Common myeloid progenitor, CD34-positive (primary cell): ENCODE results near the gene RAB28.
A peak's percentile ranks its signal among the peaks of the same experiment; 100 is the strongest.

Experiments
- CTCF ChIA-PET: fragments of 350-600 bp; sonication (Branson Sonifier 250); formaldehyde crosslinking; loops from one replicate; lab custom pipeline; 2021; ENCODE audit warnings: antibody characterized with exemption; lab: Charles Lee
- POLR2A ChIA-PET: fragments of 350-600 bp; sonication (Branson Sonifier 250); formaldehyde crosslinking; loops from one replicate; lab custom pipeline; 2021; ENCODE audit warnings: antibody characterized with exemption; lab: Charles Lee
- DNase-seq, 3 donors: peaks; one replicate each; pipeline versions ENCODE4 v3.0.0 to v3.0.0-alpha.2; 2013
- H3K27ac ChIP-seq, 2 experiments: 1 replicate in 1 of 2; 2 replicates in 1 of 2; pipeline ENCODE4 v1.7.0; 2013; ENCODE audit warnings: inconsistent platforms in 2 of 2, low read length in 2 of 2, mild to moderate bottlenecking in 2 of 2, low read depth in 1 of 2, moderate library complexity in 1 of 2; ENCODE audit not compliant: severe bottlenecking in 2 of 2, insufficient read depth in 1 of 2, poor library complexity in 1 of 2
- H3K27me3 ChIP-seq, 5 experiments: replicated peaks in 2 of 5; 1 replicate in 3 of 5; 2 replicates in 2 of 5; pipeline versions ENCODE4 v1.6.1 to v1.7.0; 2013; ENCODE audit warnings: low read length in 4 of 5, mild to moderate bottlenecking in 2 of 5, moderate library complexity in 2 of 5, inconsistent platforms in 1 of 5; ENCODE audit not compliant: insufficient read depth in 5 of 5, control insufficient read depth in 4 of 5
- H3K36me3 ChIP-seq, 4 experiments: 1 replicate in 2 of 4; 2 replicates in 2 of 4; pipeline versions ENCODE4 v1.6.1 to v1.7.0; 2013; ENCODE audit warnings: low read length in 3 of 4, control low read depth in 1 of 4, mild to moderate bottlenecking in 1 of 4; ENCODE audit not compliant: control insufficient read depth in 4 of 4, insufficient read depth in 4 of 4
- H3K4me1 ChIP-seq, 4 experiments: 1 replicate in 3 of 4; 2 replicates in 1 of 4; pipeline versions ENCODE4 v1.6.1 to v1.7.1; 2013; ENCODE audit warnings: low read length in 3 of 4, mild to moderate bottlenecking in 3 of 4, control low read depth in 1 of 4, inconsistent platforms in 1 of 4, moderate library complexity in 1 of 4; ENCODE audit not compliant: control insufficient read depth in 4 of 4, insufficient read depth in 4 of 4; ENCODE audit errors: control extremely low read depth in 1 of 4
- H3K4me3 ChIP-seq, 7 experiments: 1 replicate in 4 of 7; 2 replicates in 3 of 7; pipeline versions ENCODE4 v1.5.1 to v1.7.0; 2013; ENCODE audit warnings: mild to moderate bottlenecking in 7 of 7, low read length in 6 of 7, moderate library complexity in 6 of 7, inconsistent platforms in 2 of 7, low read depth in 2 of 7, control low read depth in 1 of 7; ENCODE audit not compliant: insufficient read depth in 4 of 7, control insufficient read depth in 1 of 7; ENCODE audit errors: extremely low read depth in 1 of 7
- H3K9me3 ChIP-seq, 5 experiments: 1 replicate in 4 of 5; 2 replicates in 1 of 5; pipeline versions ENCODE4 v1.6.1 to v1.7.1; 2013; ENCODE audit warnings: low read length in 4 of 5, mild to moderate bottlenecking in 2 of 5, inconsistent platforms in 1 of 5, low read depth in 1 of 5, moderate library complexity in 1 of 5; ENCODE audit not compliant: control insufficient read depth in 4 of 5, insufficient read depth in 2 of 5; ENCODE audit errors: control extremely low read depth in 1 of 5
- WGBS: methylation state at CpG from one replicate; pipeline ENCODE4 v1.1.5; 2013; ENCODE audit not compliant: insufficient coverage; 5-methylcytosine and 5-hydroxymethylcytosine counted together

RAB28 gene

GRCh38 chr4:13367691-13368090, 116.4 kb downstream of the RAB28 start:
- H3K9me3 ChIP-seq = no peaks in the 10 kb centered on the region
- no CpG with 5 or more reads among the region's 6 CpGs for WGBS
- H3K4me3 ChIP-seq = no peak overlapping the region
- H3K27ac ChIP-seq = peak overlapping the region in 1 of 2 experiments; percentile 2
- H3K27me3 ChIP-seq = no peaks in the 10 kb centered on the region
- H3K4me1 ChIP-seq = no peaks in the 10 kb centered on the region
- ChIA-PET CTCF (no interaction called here), POLR2A (interaction anchor here (0.6 kb wide), 1 partner anchor 206 kb away, joined by 3 read pairs; no protein-coding TSS in a partner anchor)
- DNase-seq = no peak
- peaks cover 0 to 3% (median under 1%) of the 10 kb centered on the region in 4 experiments for H3K36me3 ChIP-seq

GRCh38 chr4:13367244-13367643, 116.9 kb downstream of the RAB28 start:
- H3K4me3 ChIP-seq = no peak overlapping the region
- ChIA-PET POLR2A (no interaction called here), CTCF (no interaction called here)
- peaks cover 0 to 3% (median under 1%) of the 10 kb centered on the region in 4 experiments for H3K36me3 ChIP-seq
- H3K27me3 ChIP-seq = no peaks in the 10 kb centered on the region
- H3K4me1 ChIP-seq = no peaks in the 10 kb centered on the region
- H3K27ac ChIP-seq = no peak overlapping the region
- no peak for DNase-seq
- no peaks in the 10 kb centered on the region for H3K9me3 ChIP-seq

DNA sequence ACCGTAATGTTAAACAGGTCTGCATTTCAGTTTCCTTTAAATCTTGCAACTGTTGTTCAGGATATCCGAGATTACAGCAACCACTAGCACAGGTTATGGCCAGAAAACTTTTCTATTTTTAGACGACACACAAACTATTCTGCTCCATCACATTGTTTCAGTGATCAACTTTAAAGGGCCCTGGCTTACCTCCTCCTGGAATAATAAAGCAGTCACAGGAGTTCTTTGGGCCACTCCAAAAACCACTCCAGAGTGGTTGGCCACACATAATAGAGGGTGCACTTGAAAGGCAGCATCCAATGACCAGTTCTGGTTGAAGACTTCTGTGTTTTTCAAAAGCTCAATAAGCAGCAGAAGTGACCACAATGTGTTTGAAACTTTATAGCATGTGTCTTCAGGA, 118.9 kb downstream of the RAB28 start:
- CTCF ChIA-PET = no interaction called here
- no peaks in the 10 kb centered on the region for H3K27me3 ChIP-seq
- H3K9me3 ChIP-seq = no peaks in the 10 kb centered on the region
- H3K4me1 ChIP-seq = no peaks in the 10 kb centered on the region
- peaks cover 0 to 3% (median under 1%) of the 10 kb centered on the region in 4 experiments for H3K36me3 ChIP-seq
- H3K27ac ChIP-seq = no peak overlapping the region
- WGBS = 100% methylated on average over 3 of the region's 3 CpGs
- no peak overlapping the region for H3K4me3 ChIP-seq
- no peak for DNase-seq
- POLR2A ChIA-PET = no interaction called here

GRCh38 chr4:13364653-13365052, 119.5 kb downstream of the RAB28 start:
- Histone ChIP-seq H3K4me1 (no peaks in the 10 kb centered on the region), H3K27ac (no peak overlapping the region), H3K4me3 (no peak overlapping the region), H3K9me3 (no peaks in the 10 kb centered on the region), H3K27me3 (no peaks in the 10 kb centered on the region), H3K36me3 (peaks cover 0 to 3% (median under 1%) of the 10 kb centered on the region in 4 experiments)
- 96% methylated on average over 5 of the region's 6 CpGs for WGBS
- ChIA-PET CTCF (no interaction called here), POLR2A (no interaction called here)
- DNase-seq = no peak

GRCh38 chr4:13364172-13364571, 120.0 kb downstream of the RAB28 start:
- H3K4me1 ChIP-seq = no peaks in the 10 kb centered on the region
- WGBS = no CpG with 5 or more reads among the region's 1 CpG
- no peak overlapping the region for H3K4me3 ChIP-seq
- ChIA-PET POLR2A (no interaction called here), CTCF (no interaction called here)
- no peak for DNase-seq
- H3K36me3 ChIP-seq = peaks cover 0 to 3% (median under 1%) of the 10 kb centered on the region in 4 experiments
- H3K9me3 ChIP-seq = no peaks in the 10 kb centered on the region
- H3K27me3 ChIP-seq = no peaks in the 10 kb centered on the region
- H3K27ac ChIP-seq = no peak overlapping the region

DNA sequence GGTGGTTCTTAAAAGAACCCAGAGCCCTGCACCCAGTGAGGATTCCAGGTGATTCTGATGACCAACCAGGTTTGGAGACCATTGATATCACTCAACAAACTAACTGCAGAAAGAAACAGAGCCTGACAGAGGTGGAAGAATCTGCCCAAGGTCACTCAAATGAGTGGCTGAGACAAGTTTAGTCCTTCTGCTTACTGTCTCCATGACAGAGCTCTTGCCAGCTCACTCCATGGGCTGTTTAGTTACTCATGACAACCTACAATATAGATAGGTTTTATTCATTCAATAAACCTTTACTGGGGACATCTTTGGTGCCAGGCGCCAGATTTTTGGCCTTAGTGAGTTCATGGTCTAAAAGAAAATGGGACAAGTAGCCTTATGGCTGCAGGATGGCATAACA, 124.3 kb downstream of the RAB28 start:
- Histone ChIP-seq H3K9me3 (no peaks in the 10 kb centered on the region), H3K4me1 (no peaks in the 10 kb centered on the region), H3K36me3 (no peaks in the 10 kb centered on the region), H3K4me3 (no peak overlapping the region), H3K27ac (no peak overlapping the region), H3K27me3 (no peaks in the 10 kb centered on the region)
- DNase-seq = no peak
- WGBS = 100% methylated on average over 1 of the region's 1 CpG
- ChIA-PET CTCF (no interaction called here), POLR2A (no interaction called here)

- H3K9me3 ChIP-seq = peaks cover 0 to 4% (median 0%) of the 10 kb centered on the region in 5 experiments
- CTCF ChIA-PET = no interaction called here
- POLR2A ChIA-PET = no interaction called here
- no peaks in the 10 kb centered on the region for H3K27me3 ChIP-seq
- no peaks in the 10 kb centered on the region for H3K36me3 ChIP-seq
- no peak overlapping the region for H3K4me3 ChIP-seq
- 92% methylated on average over 4 of the region's 7 CpGs for WGBS
- H3K27ac ChIP-seq = no peak overlapping the region
- no peak for DNase-seq
- H3K4me1 ChIP-seq = no peaks in the 10 kb centered on the region
Measured at GRCh38 chr4:13355111-13355880, 128.8 kb downstream of the RAB28 start.
